Endothelial cell of umbilical vein (primary cell): ENCODE data around the gene MAPK8IP3. TPM values are rescaled to one million over a fixed set of nuclear protein-coding genes. Genes with fewer than 3 reads are reported as not detected.

Experiments
- BruUV-seq: library from RNA; stranded (reverse); fragments of 400-500 nt; replicated peaks from 2 replicates; lab custom pipeline; 2021; lab: Mats Ljungman, UMichigan
- CTCF ChIA-PET: fragments of 300-600, 350-600 bp; sonication (Branson Sonifier 250); formaldehyde crosslinking; loops from one replicate; lab custom pipeline; 2021; ENCODE audit warnings: antibody characterized with exemption, inconsistent platforms; lab: Charles Lee
- POLR2A ChIA-PET: fragments of 300-600, 350-600 bp; sonication (Branson Sonifier 250); formaldehyde crosslinking; loops from one replicate; lab custom pipeline; 2021; ENCODE audit warnings: antibody characterized with exemption, inconsistent platforms; lab: Charles Lee
- DNase-seq: peaks from one replicate; pipeline ENCODE4 v3.0.0-alpha.2; 2011; ENCODE audit warnings: low read depth, low spot score
- FAIRE-seq: peaks from 2 replicates; lab custom pipeline; 2011; peaks lifted over from hg19 to GRCh38; lab: Jason Lieb, UNC
- H2AFZ ChIP-seq: 2 replicates; pipeline ENCODE4 v1.6.0; 2012; ENCODE audit warnings: low read depth, low read length, control low read depth, inconsistent platforms
- H3K27ac ChIP-seq: 2 replicates; pipeline ENCODE4 v1.5.1; 2011; ENCODE audit warnings: low read depth, mild to moderate bottlenecking, control low read depth, low read length, moderate library complexity; ENCODE audit not compliant: insufficient read depth
- H3K27me3 ChIP-seq, 2 experiments: 2 replicates each; pipeline versions ENCODE4 v1.6.0 to v1.6.1; 2011; ENCODE audit warnings: low read length in 2 of 2, mixed read lengths in 1 of 2; ENCODE audit not compliant: control insufficient read depth in 2 of 2, insufficient read depth in 2 of 2
- H3K36me3 ChIP-seq, 2 experiments: 2 replicates in 1 of 2; 3 replicates in 1 of 2; pipeline ENCODE4 v1.5.1; 2011; ENCODE audit warnings: low read length in 2 of 2, mild to moderate bottlenecking in 1 of 2, moderate library complexity in 1 of 2; ENCODE audit not compliant: control insufficient read depth in 2 of 2, insufficient read depth in 2 of 2; ENCODE audit errors: extremely low read depth in 1 of 2
- H3K4me1 ChIP-seq: 3 replicates; pipeline ENCODE4 v1.5.1; 2011; ENCODE audit warnings: mild to moderate bottlenecking, low read length; ENCODE audit not compliant: control insufficient read depth, insufficient read depth; ENCODE audit errors: extremely low read depth
- H3K4me2 ChIP-seq: 2 replicates; pipeline ENCODE4 v1.6.1; 2011; ENCODE audit warnings: low read length, control low read depth, mixed read lengths; ENCODE audit not compliant: insufficient read depth
- H3K4me3 ChIP-seq, 3 experiments: fragments of 200-600 bp in 1 of 3; sonication (generic), shearing (Covaris generic) in 1 of 3; replicated peaks in 1 of 3; 2 replicates each; pipeline ENCODE4 v1.5.1; 2011 to 2016; ENCODE audit warnings: control low read depth in 3 of 3, low read length in 3 of 3, mild to moderate bottlenecking in 2 of 3, inconsistent platforms in 1 of 3, low read depth in 1 of 3, moderate library complexity in 1 of 3; ENCODE audit not compliant: insufficient read depth in 1 of 3
- H3K79me2 ChIP-seq: 2 replicates; pipeline ENCODE4 v1.6.0; 2012; ENCODE audit warnings: low read length, inconsistent platforms; ENCODE audit not compliant: control insufficient read depth, insufficient read depth
- H3K9ac ChIP-seq: replicated peaks from 2 replicates; pipeline ENCODE3; 2011; ENCODE audit warnings: low read length, control low read depth; ENCODE audit not compliant: insufficient read depth; ENCODE audit errors: extremely low read depth
- H3K9me1 ChIP-seq: replicated peaks from 3 replicates; pipeline ENCODE4 v1.6.0; 2011; ENCODE audit warnings: mild to moderate bottlenecking, low read length; ENCODE audit not compliant: control insufficient read depth, insufficient read depth; ENCODE audit errors: extremely low read depth
- H3K9me3 ChIP-seq: replicated peaks from 2 replicates; pipeline ENCODE4 v1.5.1; 2012; ENCODE audit warnings: low read length, inconsistent platforms; ENCODE audit not compliant: control insufficient read depth, insufficient read depth
- H4K20me1 ChIP-seq: replicated peaks from 2 replicates; pipeline ENCODE3; 2011; ENCODE audit warnings: mild to moderate bottlenecking, low read length; ENCODE audit not compliant: control insufficient read depth, insufficient read depth; ENCODE audit errors: extremely low read depth
- CTCF ChIP-seq, 2 donors: IDR thresholded peaks; 1 replicate in 1 of 2; 2 replicates in 1 of 2; pipeline ENCODE4 v1.5.1; 2011; ENCODE audit warnings: low read length in 2 of 2, mild to moderate bottlenecking in 2 of 2, moderate library complexity in 2 of 2, control low read depth in 1 of 2, inconsistent platforms in 1 of 2, low read depth in 1 of 2; ENCODE audit not compliant: insufficient read depth in 1 of 2; ENCODE audit errors: extremely low read depth in 1 of 2
- EZH2 ChIP-seq: IDR thresholded peaks from 2 replicates; pipeline ENCODE4 v1.6.1; 2012; ENCODE audit warnings: borderline replicate concordance, low read depth, mild to moderate bottlenecking, moderate library complexity, low read length, inconsistent platforms; ENCODE audit not compliant: severe bottlenecking
- FOS ChIP-seq: IDR thresholded peaks from 2 replicates; pipeline ENCODE4 v1.6.1; 2011; ENCODE audit warnings: mild to moderate bottlenecking, low read length, moderate library complexity, borderline replicate concordance; ENCODE audit not compliant: insufficient read depth
- GATA2 ChIP-seq: IDR thresholded peaks from 2 replicates; pipeline ENCODE4 v1.7.0; 2011; ENCODE audit warnings: low read depth, mild to moderate bottlenecking, moderate library complexity, mixed read lengths, low read length; ENCODE audit not compliant: insufficient read length, insufficient read depth
- JUN ChIP-seq: IDR thresholded peaks from 2 replicates; pipeline ENCODE4 v1.6.1; 2011; ENCODE audit warnings: borderline replicate concordance, low read depth; ENCODE audit not compliant: insufficient read length, insufficient read depth
- MAX ChIP-seq: IDR thresholded peaks from 2 replicates; pipeline ENCODE4 v1.6.1; 2011; ENCODE audit not compliant: insufficient read depth, insufficient read length
- MYC ChIP-seq: IDR thresholded peaks from one replicate; pipeline ENCODE4 v1.6.1; 2011; ENCODE audit warnings: mild to moderate bottlenecking, low read depth, low read length
- POLR2A ChIP-seq: IDR thresholded peaks from 2 replicates; pipeline ENCODE4 v1.6.1; 2012; ENCODE audit warnings: low read depth, mild to moderate bottlenecking, control low read depth, low read length
- POLR2AphosphoS5 ChIP-seq: IDR thresholded peaks from 2 replicates; pipeline ENCODE4 v1.6.1; 2012; ENCODE audit warnings: low read depth, mild to moderate bottlenecking, control low read depth, low read length, moderate library complexity; ENCODE audit not compliant: insufficient read depth
- dilution Hi-C: fragments of 300-500 bp; cut with MboI; formaldehyde crosslinking; loops from one replicate; pipeline ENCODE4 v1.15.0; 2019; ENCODE audit warnings: low sequenced_read_pairs; ENCODE audit not compliant: extremely low pct_ligation_motif_present
- intact Hi-C: fragments of 100-400 bp; cut with micrococcal nuclease; formaldehyde crosslinking; loops from one replicate; pipeline ENCODE4 v1.10.0; 2022
- polyA plus RNA-seq, 4 experiments: library from polyadenylated mRNA; depleted of rRNA in 3 of 4; stranded (reverse) in 3 of 4; unstranded in 1 of 4; fragments of >200 nt; gene quantifications; 2 replicates each; pipeline versions ENCODE4 v1.2.1 to v1.2.3, GENCODE V29; 2011 to 2012; ENCODE audit warnings: missing spikeins in 1 of 4
- total RNA-seq: library from RNA; stranded (reverse); gene quantifications from 2 replicates; pipeline ENCODE4 v1.2.3, GENCODE V29; 2021

The MAPK8IP3 gene
- total and polyA plus RNA-seq, 2 donors (not counting 3 experiments of a cell fraction or from before 2014, with no cell fraction given): 40.7 to 92.2 TPM

GRCh38 chr16:1667271-1667670, 38.7 kb upstream of the MAPK8IP3 start:
- no peak for DNase-seq
- no peak overlapping the region for H3K4me3 ChIP-seq
- H3K27ac ChIP-seq: no peak overlapping the region
- no TSS peak for BruUV-seq
- H3K9me3 ChIP-seq: no peaks in the 10 kb centered on the region
- no peak overlapping the region for H3K9ac ChIP-seq
- H2AFZ ChIP-seq: no peak overlapping the region
- H3K9me1 ChIP-seq: no peaks in the 10 kb centered on the region
- intact Hi-C loops (no loop called here), dilution Hi-C loops (no loop called here)
- H3K27me3 ChIP-seq: no peaks in the 10 kb centered on the region
- TF ChIP-seq POLR2A (no peak), EZH2 (no peak), FOS (no peak), MAX (no peak), JUN (no peak), MYC (no peak), POLR2AphosphoS5 (no peak), CTCF (IDR thresholded peaks at IDR 0.05; ENCODE audit: extremely low read depth in 1 of 2, insufficient read depth in 1 of 2, low read depth in 1 of 2, low read length in 2 of 2) (no peak), GATA2 (no peak)
- ChIA-PET POLR2A (no interaction called here), CTCF (no interaction called here)
- H3K79me2 ChIP-seq: no peaks in the 10 kb centered on the region
- peaks cover 24 to 82% of the 10 kb centered on the region in 2 experiments for H3K36me3 ChIP-seq
- H3K4me1 ChIP-seq: no peaks in the 10 kb centered on the region
- H4K20me1 ChIP-seq: no peaks in the 10 kb centered on the region
- H3K4me2 ChIP-seq: no peak overlapping the region
- FAIRE-seq: no peak
